ENCODE measurements around the gene HIVEP3.

HIVEP3 gene

DNA sequence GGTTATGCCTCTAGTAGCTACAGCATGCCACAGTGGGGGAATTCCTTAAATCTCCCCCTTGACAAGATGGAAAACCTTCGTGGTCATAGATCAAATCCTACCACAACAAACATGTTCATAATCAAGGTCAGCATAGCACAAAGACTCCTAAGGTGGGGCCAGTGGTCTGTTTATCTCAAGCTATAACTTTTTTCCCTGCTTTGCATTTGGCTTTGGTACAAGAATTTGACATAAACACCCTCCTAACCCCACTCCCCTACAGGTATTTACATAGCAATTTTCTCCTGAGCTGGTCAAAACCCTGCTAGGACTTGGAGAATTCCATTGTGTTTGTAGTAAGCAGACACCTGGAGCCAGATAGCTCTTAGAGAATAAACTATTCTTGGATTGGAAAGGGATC is 58.5 kb downstream of the HIVEP3 start:
- no peaks in the 10 kb centered on the region for H3K36me3 ChIP-seq (ENCODE audit: insufficient read depth)
- H3K4me3 ChIP-seq (IDR thresholded peaks at IDR 0.05; ENCODE audit: insufficient read depth, low read depth, low read length), result no peak overlapping the region
- no peak overlapping the region for H3K27ac ChIP-seq
- TF ChIP-seq, protein P1, sequence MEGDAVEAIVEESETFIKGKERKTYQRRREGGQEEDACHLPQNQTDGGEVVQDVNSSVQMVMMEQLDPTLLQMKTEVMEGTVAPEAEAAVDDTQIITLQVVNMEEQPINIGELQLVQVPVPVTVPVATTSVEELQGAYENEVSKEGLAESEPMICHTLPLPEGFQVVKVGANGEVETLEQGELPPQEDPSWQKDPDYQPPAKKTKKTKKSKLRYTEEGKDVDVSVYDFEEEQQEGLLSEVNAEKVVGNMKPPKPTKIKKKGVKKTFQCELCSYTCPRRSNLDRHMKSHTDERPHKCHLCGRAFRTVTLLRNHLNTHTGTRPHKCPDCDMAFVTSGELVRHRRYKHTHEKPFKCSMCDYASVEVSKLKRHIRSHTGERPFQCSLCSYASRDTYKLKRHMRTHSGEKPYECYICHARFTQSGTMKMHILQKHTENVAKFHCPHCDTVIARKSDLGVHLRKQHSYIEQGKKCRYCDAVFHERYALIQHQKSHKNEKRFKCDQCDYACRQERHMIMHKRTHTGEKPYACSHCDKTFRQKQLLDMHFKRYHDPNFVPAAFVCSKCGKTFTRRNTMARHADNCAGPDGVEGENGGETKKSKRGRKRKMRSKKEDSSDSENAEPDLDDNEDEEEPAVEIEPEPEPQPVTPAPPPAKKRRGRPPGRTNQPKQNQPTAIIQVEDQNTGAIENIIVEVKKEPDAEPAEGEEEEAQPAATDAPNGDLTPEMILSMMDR (conservative IDR thresholded peaks at IDR 0.05; ENCODE audit: low read depth, low read length), result no peak
- no peaks in the 10 kb centered on the region for H3K27me3 ChIP-seq (ENCODE audit: insufficient read depth, low read depth)
- H2AFZ ChIP-seq (ENCODE audit: low read depth), result no peak overlapping the region
- H4K20me1 ChIP-seq (ENCODE audit: insufficient read depth), result no peaks in the 10 kb centered on the region
- H3K4me2 ChIP-seq, result no peak overlapping the region
- no peaks in the 10 kb centered on the region for H3K79me2 ChIP-seq (ENCODE audit: insufficient read depth, low read depth)
- no peak overlapping the region for H3K9ac ChIP-seq
- H3K4me1 ChIP-seq (ENCODE audit: low read depth, poor library complexity, severe bottlenecking), result no peaks in the 10 kb centered on the region

DNA sequence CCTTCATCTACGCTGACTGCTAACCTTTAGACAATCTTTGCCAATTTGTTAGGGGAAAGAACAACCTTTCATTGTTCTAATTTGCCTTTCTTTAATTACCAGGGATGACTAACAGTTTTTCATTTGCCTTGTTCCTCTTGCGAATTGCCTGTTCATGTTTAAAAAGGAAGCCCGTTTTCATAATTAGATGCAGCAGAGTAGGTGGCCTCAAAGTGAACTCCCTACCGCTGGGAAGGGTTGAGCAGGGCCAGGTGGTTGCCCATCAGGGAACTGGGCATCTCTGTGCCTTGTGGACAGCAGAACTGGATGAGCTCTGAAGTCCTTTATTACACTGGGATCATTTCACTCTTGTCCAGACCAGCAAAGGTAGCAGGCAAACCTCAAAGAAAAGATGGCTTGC is 59.0 kb downstream of the HIVEP3 start:
- H3K27ac ChIP-seq, result no peak overlapping the region
- no peaks in the 10 kb centered on the region for H3K27me3 ChIP-seq (ENCODE audit: insufficient read depth, low read depth)
- H3K9ac ChIP-seq, result no peak overlapping the region
- H2AFZ ChIP-seq (ENCODE audit: low read depth), result no peak overlapping the region
- H3K36me3 ChIP-seq (ENCODE audit: insufficient read depth), result no peaks in the 10 kb centered on the region
- no peak overlapping the region for H3K4me3 ChIP-seq (IDR thresholded peaks at IDR 0.05; ENCODE audit: insufficient read depth, low read depth, low read length)
- H4K20me1 ChIP-seq (ENCODE audit: insufficient read depth), result no peaks in the 10 kb centered on the region
- H3K4me2 ChIP-seq, result no peak overlapping the region
- no peaks in the 10 kb centered on the region for H3K4me1 ChIP-seq (ENCODE audit: low read depth, poor library complexity, severe bottlenecking)
- TF ChIP-seq, protein P1 (conservative IDR thresholded peaks at IDR 0.05; ENCODE audit: low read depth, low read length), result no peak
- H3K79me2 ChIP-seq (ENCODE audit: insufficient read depth, low read depth), result no peaks in the 10 kb centered on the region

DNA sequence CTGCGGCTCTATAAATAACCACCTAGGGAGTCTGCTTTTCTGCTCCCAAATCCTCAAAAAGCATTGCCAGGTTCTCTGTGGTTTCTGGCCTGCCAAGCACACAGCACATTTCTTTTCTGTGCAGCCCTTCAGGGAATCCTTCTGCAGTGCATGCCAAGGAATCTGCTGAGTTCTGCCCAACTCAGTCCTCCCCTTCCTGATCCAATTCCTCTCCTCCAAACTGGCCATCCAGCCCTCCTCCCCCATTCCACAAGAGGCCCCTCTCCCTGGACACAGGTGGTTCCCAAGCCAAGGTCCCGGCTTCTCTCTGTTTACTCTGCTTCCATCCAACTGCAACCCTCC is 61.8 kb downstream of the HIVEP3 start:
- TF ChIP-seq, protein P1 (conservative IDR thresholded peaks at IDR 0.05; ENCODE audit: low read depth, low read length), result no peak
- Histone ChIP-seq H3K9ac (no peak overlapping the region), H3K79me2 (ENCODE audit: insufficient read depth, low read depth) (no peaks in the 10 kb centered on the region)

DNA sequence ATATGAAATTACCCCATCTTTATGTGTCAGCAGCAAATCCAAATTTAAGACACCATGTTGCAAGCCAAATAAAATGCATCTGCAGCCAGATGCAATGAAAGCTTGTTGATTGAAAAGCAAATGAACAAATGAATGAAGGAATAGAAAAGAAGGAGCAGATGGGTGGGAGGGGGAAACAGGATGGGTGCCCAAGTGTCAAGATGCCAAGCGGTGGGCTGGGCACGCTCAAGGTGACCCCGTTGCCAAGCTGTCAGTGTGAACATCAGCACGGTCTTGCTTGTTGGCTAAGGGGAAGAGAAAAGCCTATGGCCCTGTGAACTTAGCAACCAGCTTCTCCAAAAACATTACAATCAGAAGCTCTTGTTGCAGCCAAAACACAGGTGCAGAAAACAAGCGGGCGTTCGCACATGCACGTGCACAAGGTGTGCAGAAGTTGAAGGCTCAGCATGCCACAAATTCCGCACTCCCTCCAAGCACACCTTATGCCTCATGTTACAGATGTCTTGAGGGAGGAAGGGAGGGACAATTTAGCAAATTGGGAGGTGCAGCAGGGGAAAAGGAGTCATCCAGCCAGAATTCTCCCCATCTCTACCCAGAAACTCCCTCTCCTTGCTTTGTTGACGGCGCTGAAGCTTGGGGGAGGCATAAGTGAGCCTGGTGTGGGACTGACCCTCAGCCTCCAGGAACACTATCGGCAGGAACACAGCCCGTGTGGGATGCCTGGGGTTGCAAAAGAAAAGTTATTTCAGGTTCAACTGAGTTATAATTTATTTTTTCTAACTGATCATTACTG is 62.4 kb downstream of the HIVEP3 start:
- Histone ChIP-seq H3K27me3 (ENCODE audit: insufficient read depth, low read depth) (no peaks in the 10 kb centered on the region), H3K4me3 (IDR thresholded peaks at IDR 0.05; ENCODE audit: insufficient read depth, low read depth, low read length) (no peak overlapping the region), H3K36me3 (ENCODE audit: insufficient read depth) (no peaks in the 10 kb centered on the region), H3K4me2 (no peak overlapping the region), H3K9ac (no peak overlapping the region), H3K27ac (no peak overlapping the region), H2AFZ (ENCODE audit: low read depth) (no peak overlapping the region), H3K4me1 (ENCODE audit: low read depth, poor library complexity, severe bottlenecking) (no peaks in the 10 kb centered on the region), H4K20me1 (ENCODE audit: insufficient read depth) (no peaks in the 10 kb centered on the region), H3K79me2 (ENCODE audit: insufficient read depth, low read depth) (no peaks in the 10 kb centered on the region)
- TF ChIP-seq, protein P1 (conservative IDR thresholded peaks at IDR 0.05; ENCODE audit: low read depth, low read length), result no peak

More for the DNA sequence above, 61.8 kb downstream of the HIVEP3 start:
- H3K36me3 ChIP-seq (ENCODE audit: insufficient read depth), result no peaks in the 10 kb centered on the region
- no peak overlapping the region for H3K4me2 ChIP-seq
- H2AFZ ChIP-seq (ENCODE audit: low read depth), result no peak overlapping the region
- H3K27me3 ChIP-seq (ENCODE audit: insufficient read depth, low read depth), result no peaks in the 10 kb centered on the region
- no peak overlapping the region for H3K4me3 ChIP-seq (IDR thresholded peaks at IDR 0.05; ENCODE audit: insufficient read depth, low read depth, low read length)
- H3K4me1 ChIP-seq (ENCODE audit: low read depth, poor library complexity, severe bottlenecking), result no peaks in the 10 kb centered on the region
- no peaks in the 10 kb centered on the region for H4K20me1 ChIP-seq (ENCODE audit: insufficient read depth)
- H3K27ac ChIP-seq, result no peak overlapping the region

Data from KMS-11 (cell line).